Activated CD8-positive, alpha-beta T cell treated with anti-CD3 and anti-CD28 coated beads for 36 hours (primary cell): ENCODE data around the gene CENPVL2. TPM values are rescaled to one million over a fixed set of nuclear protein-coding genes. Genes with fewer than 3 reads are reported as not detected.
A peak's percentile ranks its signal among the peaks of the same experiment; 100 is the strongest.
"Not testable (repeated sequence)": the region's sequence is repeated elsewhere in the genome, so short reads cannot be mapped to it uniquely, and the experiment has no call there.

ENCODE experiments used
- ATAC-seq: fragments of 200-7000 bp; cut with Tn5 transposase; one replicate; pipeline ENCODE4 v1.10.0; 2021; ENCODE audit warnings: mild to moderate bottlenecking, moderate library complexity
- CTCF ChIA-PET: fragments of 350-600 bp; sonication (Branson Sonifier 250); formaldehyde crosslinking; loops from one replicate; lab custom pipeline; 2021; ENCODE audit warnings: antibody characterized with exemption; lab: Charles Lee
- POLR2A ChIA-PET: fragments of 350-600 bp; sonication (Branson Sonifier 250); formaldehyde crosslinking; loops from one replicate; lab custom pipeline; 2021; ENCODE audit warnings: antibody characterized with exemption; lab: Charles Lee
- DNase-seq: peaks from one replicate; pipeline ENCODE4 v3.0.0-alpha.2; 2020
- H3K27ac Mint-ChIP-seq: one replicate; pipeline ENCODE4 v1.8.0; 2021; ENCODE audit warnings: mild to moderate bottlenecking, mixed read lengths
- H3K27me3 Mint-ChIP-seq: one replicate; pipeline ENCODE4 v1.8.0; 2021; ENCODE audit warnings: mixed read lengths
- H3K36me3 Mint-ChIP-seq: one replicate; pipeline ENCODE4 v1.8.0; 2021; ENCODE audit warnings: low read depth, mixed read lengths
- H3K4me1 Mint-ChIP-seq: one replicate; pipeline ENCODE4 v1.8.0; 2021; ENCODE audit warnings: low read depth, mixed read lengths
- H3K4me3 Mint-ChIP-seq: one replicate; pipeline ENCODE4 v1.8.0; 2021; ENCODE audit warnings: mild to moderate bottlenecking, moderate library complexity, mixed read lengths
- H3K9me3 Mint-ChIP-seq: one replicate; pipeline ENCODE4 v1.8.0; 2021; ENCODE audit warnings: mixed read lengths
- intact Hi-C: fragments of 100-400 bp; cut with micrococcal nuclease; formaldehyde crosslinking; loops from one replicate; pipeline ENCODE4 v1.10.0; 2022
- total RNA-seq, 2 experiments: library from RNA; stranded (reverse); gene quantifications; one replicate each; pipeline ENCODE4 v1.2.3, GENCODE V29; 2021
- TF ChIP-seq, protein P1 (sequence below): fragments of 200-600 bp; IDR thresholded peaks from one replicate; pipeline ENCODE4 v1.8.0; 2022; ENCODE audit warnings: antibody characterized with exemption, mild to moderate bottlenecking

CENPVL2 gene
- total RNA-seq: not detected

DNA sequence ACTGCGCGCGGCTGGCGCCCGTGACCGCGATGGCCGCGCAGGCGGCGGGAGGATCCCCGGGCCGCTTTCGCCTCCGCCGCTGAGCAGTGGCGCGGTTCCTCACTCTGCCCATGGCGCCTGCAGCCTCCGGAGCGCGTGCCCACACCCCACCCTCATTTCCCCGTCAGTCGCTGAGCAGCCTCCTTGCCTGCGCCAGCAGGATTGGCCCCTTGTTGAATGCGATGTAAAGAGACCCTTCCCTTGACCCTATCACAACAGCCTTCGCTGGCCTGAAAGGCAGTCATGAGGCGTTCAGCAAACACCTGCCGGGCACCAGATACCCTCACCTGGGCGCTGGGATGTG, at the start of gene CENPVL2:
Gene CENPVL2, minus strand, starts transcription at position 112 of the 343 bp plus-strand sequence. Its CDS starts 0 bp downstream, at position 112.
- H3K9me3 Mint-ChIP-seq, POLR2A ChIA-PET, CTCF ChIA-PET, DNase-seq, H3K36me3 Mint-ChIP-seq, intact Hi-C loops, H3K27me3 Mint-ChIP-seq, H3K27ac Mint-ChIP-seq, H3K4me1 Mint-ChIP-seq, H3K4me3 Mint-ChIP-seq, ATAC-seq: not testable (repeated sequence)

DNA sequence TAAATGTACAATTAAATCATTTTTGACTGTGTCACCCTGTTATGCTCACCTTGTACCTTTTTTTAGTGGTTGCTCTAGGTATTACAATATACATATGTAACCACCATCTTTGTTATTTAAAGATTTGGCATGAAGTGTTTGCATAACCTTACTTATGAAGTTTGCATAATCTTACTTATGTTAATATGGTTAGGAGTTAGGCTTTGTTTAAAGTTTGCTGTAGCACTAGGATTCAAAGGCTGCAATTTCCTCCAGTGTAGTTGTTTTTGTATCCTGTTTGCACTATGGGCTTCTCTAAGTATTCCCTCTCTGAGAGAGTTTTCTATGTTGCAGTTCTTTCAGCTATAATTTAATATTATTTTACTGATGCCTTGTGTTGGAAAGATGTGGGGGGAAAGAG, 45.6 kb upstream of the CENPVL2 start:
- H3K4me3 Mint-ChIP-seq: no peak overlapping the region
- intact Hi-C loops: no loop called here
- ATAC-seq (no peak), DNase-seq (no peak)
- no peaks in the 10 kb centered on the region for H3K9me3 Mint-ChIP-seq
- no peaks in the 10 kb centered on the region for H3K4me1 Mint-ChIP-seq
- ChIA-PET CTCF (no interaction called here), POLR2A (no interaction called here)
- TF ChIP-seq, protein P1, sequence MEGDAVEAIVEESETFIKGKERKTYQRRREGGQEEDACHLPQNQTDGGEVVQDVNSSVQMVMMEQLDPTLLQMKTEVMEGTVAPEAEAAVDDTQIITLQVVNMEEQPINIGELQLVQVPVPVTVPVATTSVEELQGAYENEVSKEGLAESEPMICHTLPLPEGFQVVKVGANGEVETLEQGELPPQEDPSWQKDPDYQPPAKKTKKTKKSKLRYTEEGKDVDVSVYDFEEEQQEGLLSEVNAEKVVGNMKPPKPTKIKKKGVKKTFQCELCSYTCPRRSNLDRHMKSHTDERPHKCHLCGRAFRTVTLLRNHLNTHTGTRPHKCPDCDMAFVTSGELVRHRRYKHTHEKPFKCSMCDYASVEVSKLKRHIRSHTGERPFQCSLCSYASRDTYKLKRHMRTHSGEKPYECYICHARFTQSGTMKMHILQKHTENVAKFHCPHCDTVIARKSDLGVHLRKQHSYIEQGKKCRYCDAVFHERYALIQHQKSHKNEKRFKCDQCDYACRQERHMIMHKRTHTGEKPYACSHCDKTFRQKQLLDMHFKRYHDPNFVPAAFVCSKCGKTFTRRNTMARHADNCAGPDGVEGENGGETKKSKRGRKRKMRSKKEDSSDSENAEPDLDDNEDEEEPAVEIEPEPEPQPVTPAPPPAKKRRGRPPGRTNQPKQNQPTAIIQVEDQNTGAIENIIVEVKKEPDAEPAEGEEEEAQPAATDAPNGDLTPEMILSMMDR: no peak
- peaks cover under 1% of the 10 kb centered on the region for H3K27me3 Mint-ChIP-seq
- H3K36me3 Mint-ChIP-seq: no peaks in the 10 kb centered on the region
- H3K27ac Mint-ChIP-seq: no peak overlapping the region

DNA sequence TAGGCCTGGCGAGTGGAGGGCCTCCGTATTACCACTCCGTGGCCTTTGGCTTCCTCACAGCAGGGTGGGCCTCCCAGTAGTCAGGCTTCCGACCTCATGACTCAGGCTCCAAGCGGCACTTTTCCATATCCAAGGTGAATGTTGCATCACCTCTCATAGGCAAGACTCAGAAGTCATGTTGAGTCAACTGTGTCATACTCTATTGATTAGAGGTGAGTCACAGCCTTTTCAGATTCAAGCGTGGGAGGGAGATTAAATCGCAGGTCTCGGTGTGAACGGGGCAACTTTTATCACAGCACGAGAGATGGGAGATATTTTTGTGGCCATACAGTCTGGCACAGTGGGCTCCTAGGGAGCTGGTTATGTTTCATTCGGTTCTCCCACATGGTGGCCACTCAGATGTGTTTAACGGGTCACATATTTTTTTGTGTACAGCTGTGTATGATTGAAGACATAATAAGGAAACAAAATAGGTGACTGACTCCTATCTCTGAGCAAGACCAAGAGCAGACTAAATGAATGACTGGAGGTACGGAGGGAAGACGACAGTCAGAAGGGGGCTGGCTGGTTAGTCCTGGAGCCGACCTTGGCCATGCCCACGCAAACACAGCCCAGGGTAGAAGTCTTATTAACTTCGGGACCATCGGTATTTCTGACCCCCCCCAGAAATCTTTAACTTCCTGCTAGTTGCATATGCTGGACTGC, 30.5 kb upstream of the CENPVL2 start:
- H3K27ac Mint-ChIP-seq, H3K27me3 Mint-ChIP-seq, H3K4me1 Mint-ChIP-seq, intact Hi-C loops, DNase-seq, H3K4me3 Mint-ChIP-seq, H3K36me3 Mint-ChIP-seq, POLR2A ChIA-PET, ATAC-seq, CTCF ChIA-PET, H3K9me3 Mint-ChIP-seq: not testable (repeated sequence)

DNA sequence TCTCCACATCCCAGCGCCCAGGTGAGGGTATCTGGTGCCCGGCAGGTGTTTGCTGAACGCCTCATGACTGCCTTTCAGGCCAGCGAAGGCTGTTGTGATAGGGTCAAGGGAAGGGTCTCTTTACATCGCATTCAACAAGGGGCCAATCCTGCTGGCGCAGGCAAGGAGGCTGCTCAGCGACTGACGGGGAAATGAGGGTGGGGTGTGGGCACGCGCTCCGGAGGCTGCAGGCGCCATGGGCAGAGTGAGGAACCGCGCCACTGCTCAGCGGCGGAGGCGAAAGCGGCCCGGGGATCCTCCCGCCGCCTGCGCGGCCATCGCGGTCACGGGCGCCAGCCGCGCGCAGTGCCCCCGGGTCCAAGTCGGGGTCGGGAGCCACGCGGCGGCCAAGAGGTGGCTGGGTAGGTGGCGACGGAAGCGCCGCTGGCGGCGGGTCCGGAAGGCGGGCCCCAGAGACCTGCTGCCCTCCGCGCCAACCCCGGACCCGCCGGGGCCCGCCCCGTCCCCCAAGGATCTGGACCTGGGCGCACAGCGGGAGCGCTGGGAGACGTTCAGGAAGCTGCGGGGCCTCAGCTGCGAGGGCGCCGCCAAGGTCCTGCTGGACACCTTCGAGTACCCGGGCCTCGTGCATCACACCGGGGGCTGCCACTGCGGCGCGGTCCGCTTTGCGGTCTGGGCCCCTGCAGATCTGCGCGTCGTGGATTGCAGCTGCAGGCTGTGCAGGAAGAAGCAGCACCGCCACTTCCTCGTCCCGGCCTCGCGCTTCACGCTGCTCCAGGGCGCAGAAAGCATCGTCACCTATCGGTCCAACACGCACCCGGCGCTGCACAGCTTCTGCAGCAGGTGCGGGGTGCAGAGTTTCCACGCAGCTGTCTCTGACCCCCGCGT, 27.9 kb upstream of the CENPVL2 start, which contains the start of gene CENPVL1:
Gene CENPVL1, plus strand, starts transcription at position 236 of the 888 bp plus-strand sequence. Its CDS starts 0 bp downstream, at position 236.
- H3K36me3 Mint-ChIP-seq, H3K4me3 Mint-ChIP-seq, POLR2A ChIA-PET, DNase-seq, CTCF ChIA-PET, H3K9me3 Mint-ChIP-seq, intact Hi-C loops, H3K4me1 Mint-ChIP-seq, H3K27ac Mint-ChIP-seq, H3K27me3 Mint-ChIP-seq: not testable (repeated sequence)
- peak; percentile 27 for ATAC-seq

DNA sequence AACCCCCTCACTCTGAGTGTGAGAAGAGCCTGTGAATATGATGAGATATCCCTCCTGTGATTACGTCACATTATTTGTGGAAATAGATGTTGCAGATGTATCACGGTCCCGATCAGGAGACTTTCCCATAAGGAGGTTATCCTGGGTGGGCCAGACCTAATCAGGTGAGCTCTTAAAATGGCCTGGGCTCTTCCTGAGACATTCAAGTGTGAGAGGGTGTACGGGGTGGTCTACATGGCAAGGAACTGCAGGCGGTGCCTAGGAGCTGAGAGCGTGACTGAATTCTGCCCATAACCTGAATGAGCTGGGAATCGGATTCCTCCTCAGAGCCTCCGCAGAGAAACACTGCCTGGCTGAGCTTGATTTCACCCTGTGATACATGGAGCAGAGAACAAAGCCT, 14.8 kb upstream of the CENPVL2 start:
- TF ChIP-seq, protein P1: no peak
- intact Hi-C loops: no loop called here
- no peaks in the 10 kb centered on the region for H3K9me3 Mint-ChIP-seq
- H3K36me3 Mint-ChIP-seq: no peaks in the 10 kb centered on the region
- no peak for DNase-seq
- peaks cover 4% of the 10 kb centered on the region for H3K27me3 Mint-ChIP-seq
- ChIA-PET CTCF (no interaction called here), POLR2A (no interaction called here)
- ATAC-seq: no peak
- H3K4me1 Mint-ChIP-seq: no peaks in the 10 kb centered on the region
- H3K27ac Mint-ChIP-seq: no peak overlapping the region
- no peak overlapping the region for H3K4me3 Mint-ChIP-seq

DNA sequence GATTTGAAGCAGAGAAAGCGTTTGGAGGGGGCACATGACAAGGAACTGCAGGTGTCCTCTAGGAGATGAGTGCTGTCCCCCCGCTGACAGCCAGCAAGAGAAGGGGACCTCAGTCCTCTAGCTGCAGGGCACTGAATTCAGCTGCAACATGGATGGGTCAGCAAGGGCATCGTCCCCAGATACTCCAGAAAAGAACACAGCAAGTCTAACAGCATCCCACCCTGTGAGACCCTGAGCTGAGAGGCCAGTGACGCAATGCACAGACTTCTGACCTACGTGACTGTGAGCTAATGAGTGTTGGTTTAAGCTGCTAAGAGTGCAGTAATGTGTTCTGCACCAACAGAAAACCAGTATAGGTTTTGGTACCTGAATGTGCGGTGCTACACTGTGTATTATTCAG, 11.6 kb upstream of the CENPVL2 start:
- no peak for ATAC-seq
- TF ChIP-seq, protein P1: no peak
- intact Hi-C loops: no loop called here
- ChIA-PET POLR2A (no interaction called here), CTCF (no interaction called here)
- Mint-ChIP-seq H3K4me1 (no peaks in the 10 kb centered on the region), H3K27ac (no peak overlapping the region), H3K4me3 (no peak overlapping the region), H3K27me3 (peaks cover 1% of the 10 kb centered on the region), H3K9me3 (no peaks in the 10 kb centered on the region), H3K36me3 (no peaks in the 10 kb centered on the region)
- DNase-seq: no peak

DNA sequence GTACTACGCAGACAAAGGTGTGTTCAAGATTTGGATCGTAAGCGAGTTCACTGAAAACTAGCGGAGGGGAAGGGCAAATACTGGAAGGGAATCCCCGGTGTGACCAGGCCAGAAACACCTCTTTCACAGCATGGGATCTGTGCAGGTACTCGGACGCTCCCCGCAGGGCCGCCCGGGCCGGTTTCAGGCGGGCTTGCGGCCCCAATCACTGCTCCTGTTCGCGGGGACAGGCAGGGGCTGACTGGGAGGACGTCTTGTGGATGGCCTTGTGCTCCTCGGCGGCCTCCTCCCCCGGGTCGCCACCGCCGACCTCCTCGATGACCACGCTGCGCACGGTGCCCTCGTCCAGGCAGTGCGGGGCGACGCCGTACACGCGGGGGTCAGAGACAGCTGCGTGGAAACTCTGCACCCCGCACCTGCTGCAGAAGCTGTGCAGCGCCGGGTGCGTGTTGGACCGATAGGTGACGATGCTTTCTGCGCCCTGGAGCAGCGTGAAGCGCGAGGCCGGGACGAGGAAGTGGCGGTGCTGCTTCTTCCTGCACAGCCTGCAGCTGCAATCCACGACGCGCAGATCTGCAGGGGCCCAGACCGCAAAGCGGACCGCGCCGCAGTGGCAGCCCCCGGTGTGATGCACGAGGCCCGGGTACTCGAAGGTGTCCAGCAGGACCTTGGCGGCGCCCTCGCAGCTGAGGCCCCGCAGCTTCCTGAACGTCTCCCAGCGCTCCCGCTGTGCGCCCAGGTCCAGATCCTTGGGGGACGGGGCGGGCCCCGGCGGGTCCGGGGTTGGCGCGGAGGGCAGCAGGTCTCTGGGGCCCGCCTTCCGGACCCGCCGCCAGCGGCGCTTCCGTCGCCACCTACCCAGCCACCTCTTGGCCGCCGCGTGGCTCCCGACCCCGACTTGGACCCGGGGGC, 567 bp downstream of the CENPVL2 start:
- H3K4me1 Mint-ChIP-seq, H3K36me3 Mint-ChIP-seq, H3K27ac Mint-ChIP-seq, H3K9me3 Mint-ChIP-seq, CTCF ChIA-PET, H3K4me3 Mint-ChIP-seq, POLR2A ChIA-PET, H3K27me3 Mint-ChIP-seq, intact Hi-C loops, ATAC-seq, DNase-seq: not testable (repeated sequence)

DNA sequence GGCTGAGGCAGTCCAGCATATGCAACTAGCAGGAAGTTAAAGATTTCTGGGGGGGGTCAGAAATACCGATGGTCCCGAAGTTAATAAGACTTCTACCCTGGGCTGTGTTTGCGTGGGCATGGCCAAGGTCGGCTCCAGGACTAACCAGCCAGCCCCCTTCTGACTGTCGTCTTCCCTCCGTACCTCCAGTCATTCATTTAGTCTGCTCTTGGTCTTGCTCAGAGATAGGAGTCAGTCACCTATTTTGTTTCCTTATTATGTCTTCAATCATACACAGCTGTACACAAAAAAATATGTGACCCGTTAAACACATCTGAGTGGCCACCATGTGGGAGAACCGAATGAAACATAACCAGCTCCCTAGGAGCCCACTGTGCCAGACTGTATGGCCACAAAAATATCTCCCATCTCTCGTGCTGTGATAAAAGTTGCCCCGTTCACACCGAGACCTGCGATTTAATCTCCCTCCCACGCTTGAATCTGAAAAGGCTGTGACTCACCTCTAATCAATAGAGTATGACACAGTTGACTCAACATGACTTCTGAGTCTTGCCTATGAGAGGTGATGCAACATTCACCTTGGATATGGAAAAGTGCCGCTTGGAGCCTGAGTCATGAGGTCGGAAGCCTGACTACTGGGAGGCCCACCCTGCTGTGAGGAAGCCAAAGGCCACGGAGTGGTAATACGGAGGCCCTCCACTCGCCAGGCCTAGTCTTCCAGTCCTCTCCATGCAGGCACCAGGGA, 2.8 kb downstream of the CENPVL2 start:
- H3K27me3 Mint-ChIP-seq, CTCF ChIA-PET, H3K36me3 Mint-ChIP-seq, H3K4me1 Mint-ChIP-seq, H3K4me3 Mint-ChIP-seq, ATAC-seq, DNase-seq, POLR2A ChIA-PET, H3K9me3 Mint-ChIP-seq, intact Hi-C loops, H3K27ac Mint-ChIP-seq: not testable (repeated sequence)
